NCI-H748 treated with DMSO at 0.1 percent for 48 hours (cell line): Measurements from ENCODE around the gene ITFG1.
"Not testable (repeated sequence)": the region's sequence is repeated elsewhere in the genome, so short reads cannot be mapped to it uniquely, and the experiment has no call there.

Source experiments
- DNase-seq: peaks from one replicate; lab custom pipeline; 2025; lab: John Stamatoyannopoulos, UW

ITFG1 gene

GRCh38 chr16:47150067-47150466 lies 310.8 kb downstream of the ITFG1 start:
- no peak for DNase-seq

GRCh38 chr16:47144559-47144877 lies 316.3 kb downstream of the ITFG1 start:
- DNase-seq = no peak

GRCh38 chr16:47143677-47144558 lies 316.9 kb downstream of the ITFG1 start, which contains the start of gene NETO2:
Gene NETO2 (minus strand): TSS chr16:47143945. CDS start chr16:47143612, 333 bp downstream.
- DNase-seq = peak; percentile 19

GRCh38 chr16:47142821-47143676 lies 317.8 kb downstream of the ITFG1 start:
- peak; percentile 2 for DNase-seq

GRCh38 chr16:47142486-47142820 lies 318.4 kb downstream of the ITFG1 start:
- DNase-seq = no peak

GRCh38 chr16:47141773-47142485 lies 318.9 kb downstream of the ITFG1 start:
- DNase-seq = peak; percentile 76

- no peak for DNase-seq
Measured at GRCh38 chr16:47140686-47141085, 320.2 kb downstream of the ITFG1 start.

- no peak for DNase-seq
Measured at GRCh38 chr16:47139561-47140185, 321.2 kb downstream of the ITFG1 start.

- not testable (repeated sequence) for DNase-seq
Measured at GRCh38 chr16:47137925-47138324, 322.9 kb downstream of the ITFG1 start.

- no peak for DNase-seq
Measured at GRCh38 chr16:47136099-47136842, 324.6 kb downstream of the ITFG1 start.

GRCh38 chr16:47134550-47134949 lies 326.3 kb downstream of the ITFG1 start:
- no peak for DNase-seq

- no peak for DNase-seq
Measured at GRCh38 chr16:47132308-47132707, 328.6 kb downstream of the ITFG1 start.

- DNase-seq = no peak
Measured at GRCh38 chr16:47129755-47130435, 331.0 kb downstream of the ITFG1 start.

- DNase-seq = no peak
Measured at GRCh38 chr16:47127541-47127940, 333.3 kb downstream of the ITFG1 start.

- DNase-seq = no peak
Measured at GRCh38 chr16:47125757-47126156, 335.1 kb downstream of the ITFG1 start.

GRCh38 chr16:47113130-47113529 lies 347.7 kb downstream of the ITFG1 start:
- DNase-seq = no peak

GRCh38 chr16:47110939-47111338 lies 349.9 kb downstream of the ITFG1 start:
- DNase-seq = no peak

- no peak for DNase-seq
Measured at GRCh38 chr16:47109361-47109760, 351.5 kb downstream of the ITFG1 start.
